Central memory CD8-positive, alpha-beta T cell (primary cell): ENCODE results near the gene EEF2.

Experiments
- ATAC-seq: fragments of 150-1000 bp; cut with Tn5 transposase; replicated peaks from 2 replicates; pipeline ENCODE4 v1.10.0; 2022; ENCODE audit warnings: mild to moderate bottlenecking, moderate FRiP score, moderate number of reproducible peaks; ENCODE audit not compliant: poor library complexity, severe bottlenecking; ENCODE audit errors: extremely low read depth
- DNase-seq, 2 donors: peaks; one replicate each; pipeline ENCODE4 v3.0.0; 2021; ENCODE audit warnings: low spot score in 2 of 2
- H3K27ac Mint-ChIP-seq: one replicate; pipeline ENCODE4 v1.8.0; 2022; ENCODE audit warnings: low read depth, mild to moderate bottlenecking, moderate library complexity, mixed read lengths
- H3K27me3 Mint-ChIP-seq: one replicate; pipeline ENCODE4 v1.8.0; 2022; ENCODE audit warnings: mixed read lengths
- H3K36me3 Mint-ChIP-seq: one replicate; pipeline ENCODE4 v1.8.0; 2022; ENCODE audit warnings: mild to moderate bottlenecking, moderate library complexity, mixed read lengths; ENCODE audit not compliant: insufficient read depth
- H3K4me1 Mint-ChIP-seq: one replicate; pipeline ENCODE4 v1.8.0; 2022; ENCODE audit warnings: mixed read lengths
- H3K4me3 Mint-ChIP-seq: one replicate; pipeline ENCODE4 v1.8.0; 2022; ENCODE audit warnings: mild to moderate bottlenecking, moderate library complexity, mixed read lengths
- H3K9me3 Mint-ChIP-seq: one replicate; pipeline ENCODE4 v1.8.0; 2022; ENCODE audit warnings: mixed read lengths

Gene EEF2

GRCh38 chr19:3987619-3988371 lies 2.5 kb upstream of the EEF2 start:
- peaks cover 35% of the 10 kb centered on the region for H3K36me3 Mint-ChIP-seq
- DNase-seq (peak; percentile 84 to 87), ATAC-seq (peak; percentile 29)
- H3K9me3 Mint-ChIP-seq = no peaks in the 10 kb centered on the region
- H3K4me3 Mint-ChIP-seq = peak overlapping the region; percentile 94
- peak overlapping the region; percentile 83 for H3K27ac Mint-ChIP-seq
- no peaks in the 10 kb centered on the region for H3K27me3 Mint-ChIP-seq
- H3K4me1 Mint-ChIP-seq = peaks cover 50% of the 10 kb centered on the region

GRCh38 chr19:3986260-3987041 lies 1.2 kb upstream of the EEF2 start:
- peak overlapping the region; percentile 95 for H3K27ac Mint-ChIP-seq
- DNase-seq (peak in 1 of 2 donors; percentile 45), ATAC-seq (no peak)
- H3K4me1 Mint-ChIP-seq = peaks cover 54% of the 10 kb centered on the region
- H3K4me3 Mint-ChIP-seq = peak overlapping the region; percentile 94
- H3K36me3 Mint-ChIP-seq = peaks cover 47% of the 10 kb centered on the region
- H3K9me3 Mint-ChIP-seq = no peaks in the 10 kb centered on the region
- H3K27me3 Mint-ChIP-seq = no peaks in the 10 kb centered on the region

- H3K27me3 Mint-ChIP-seq = no peaks in the 10 kb centered on the region
- no peaks in the 10 kb centered on the region for H3K9me3 Mint-ChIP-seq
- ATAC-seq (no peak), DNase-seq (no peak)
- peak overlapping the region; percentile 95 for H3K27ac Mint-ChIP-seq
- peak overlapping the region; percentile 94 for H3K4me3 Mint-ChIP-seq
- peaks cover 51% of the 10 kb centered on the region for H3K4me1 Mint-ChIP-seq
- peaks cover 53% of the 10 kb centered on the region for H3K36me3 Mint-ChIP-seq
Measured at GRCh38 chr19:3985643-3986259, 488 bp upstream of the EEF2 start.

GRCh38 chr19:3984584-3984907 lies 717 bp downstream of the EEF2 start:
- no peaks in the 10 kb centered on the region for H3K27me3 Mint-ChIP-seq
- DNase-seq (no peak), ATAC-seq (peak; percentile 6)
- H3K36me3 Mint-ChIP-seq = peaks cover 63% of the 10 kb centered on the region
- H3K4me3 Mint-ChIP-seq = peak overlapping the region; percentile 94
- H3K4me1 Mint-ChIP-seq = peaks cover 41% of the 10 kb centered on the region
- peak overlapping the region; percentile 95 for H3K27ac Mint-ChIP-seq
- H3K9me3 Mint-ChIP-seq = no peaks in the 10 kb centered on the region

- Mint-ChIP-seq H3K36me3 (peaks cover 67% of the 10 kb centered on the region), H3K27ac (peak overlapping the region; percentile 95), H3K9me3 (no peaks in the 10 kb centered on the region), H3K4me3 (peak overlapping the region; percentile 94), H3K4me1 (peaks cover 41% of the 10 kb centered on the region), H3K27me3 (no peaks in the 10 kb centered on the region)
- no peak for DNase-seq
- ATAC-seq = no peak
Measured at GRCh38 chr19:3983936-3984583, 1.2 kb downstream of the EEF2 start.

- H3K27ac Mint-ChIP-seq = peak overlapping the region; percentile 95
- DNase-seq (no peak), ATAC-seq (no peak)
- H3K4me1 Mint-ChIP-seq = peaks cover 41% of the 10 kb centered on the region
- H3K4me3 Mint-ChIP-seq = peak overlapping the region; percentile 94
- H3K9me3 Mint-ChIP-seq = no peaks in the 10 kb centered on the region
- peaks cover 73% of the 10 kb centered on the region for H3K36me3 Mint-ChIP-seq
- H3K27me3 Mint-ChIP-seq = no peaks in the 10 kb centered on the region
Measured at GRCh38 chr19:3983542-3983914, 1.7 kb downstream of the EEF2 start.

- Mint-ChIP-seq H3K4me3 (peak overlapping the region; percentile 94), H3K9me3 (no peaks in the 10 kb centered on the region), H3K27ac (peak overlapping the region; percentile 95), H3K36me3 (peaks cover 79% of the 10 kb centered on the region), H3K4me1 (peaks cover 46% of the 10 kb centered on the region), H3K27me3 (no peaks in the 10 kb centered on the region)
- ATAC-seq = no peak
- no peak for DNase-seq
Measured at GRCh38 chr19:3982701-3983541, 2.3 kb downstream of the EEF2 start.

GRCh38 chr19:3981736-3982681 lies 3.3 kb downstream of the EEF2 start:
- Mint-ChIP-seq H3K27ac (peak overlapping the region; percentile 95), H3K9me3 (no peaks in the 10 kb centered on the region), H3K4me1 (peaks cover 47% of the 10 kb centered on the region), H3K4me3 (peak overlapping the region; percentile 94), H3K36me3 (peaks cover 82% of the 10 kb centered on the region), H3K27me3 (no peaks in the 10 kb centered on the region)
- ATAC-seq (no peak), DNase-seq (no peak)

- DNase-seq (no peak), ATAC-seq (no peak)
- Mint-ChIP-seq H3K4me1 (peaks cover 41% of the 10 kb centered on the region), H3K9me3 (no peaks in the 10 kb centered on the region), H3K36me3 (peaks cover 86% of the 10 kb centered on the region), H3K4me3 (peak overlapping the region; percentile 37), H3K27me3 (no peaks in the 10 kb centered on the region), H3K27ac (peak overlapping the region; percentile 95)
Measured at GRCh38 chr19:3981373-3981735, 3.9 kb downstream of the EEF2 start.

- peaks cover 93% of the 10 kb centered on the region for H3K36me3 Mint-ChIP-seq
- H3K27ac Mint-ChIP-seq = peak overlapping the region; percentile 95
- no peaks in the 10 kb centered on the region for H3K27me3 Mint-ChIP-seq
- peak overlapping the region; percentile 37 for H3K4me3 Mint-ChIP-seq
- H3K9me3 Mint-ChIP-seq = no peaks in the 10 kb centered on the region
- no peak for DNase-seq
- no peak for ATAC-seq
- peaks cover 38% of the 10 kb centered on the region for H3K4me1 Mint-ChIP-seq
Measured at GRCh38 chr19:3980353-3981251, 4.7 kb downstream of the EEF2 start.
